K562 (cell line): ENCODE data around the gene ATP6V0A1. TPM values are rescaled to one million over a fixed set of nuclear protein-coding genes. Genes with fewer than 3 reads are reported as not detected.

Experiments used
- ATF2 ChIP-seq: sonication (generic); formaldehyde crosslinking; IDR thresholded peaks from 2 replicates; pipeline ENCODE4 v1.8.1; 2022; ENCODE audit warnings: missing genetic modification reagents
- BACH1 ChIP-seq: fragments of 200-800 bp; sonication (Bioruptor generic); IDR thresholded peaks from 2 replicates; pipeline ENCODE4 v1.6.1; 2016; ENCODE audit warnings: missing genetic modification characterization, missing compliant biosample characterization
- BCL6 ChIP-seq: fragments of 250-450 bp; sonication (Bioruptor Pico); IDR thresholded peaks from 2 replicates; pipeline ENCODE4 v1.4.0; 2020
- CXXC5 ChIP-seq: fragments of 250-450 bp; sonication (Bioruptor Pico); IDR thresholded peaks from 2 replicates; pipeline ENCODE4 v1.8.0; 2022; ENCODE audit warnings: inconsistent platforms, mild to moderate bottlenecking, moderate library complexity
- E2F5 ChIP-seq: sonication (generic); formaldehyde crosslinking; IDR thresholded peaks from 2 replicates; pipeline ENCODE4 v1.8.0; 2022; ENCODE audit warnings: mild to moderate bottlenecking, missing genetic modification reagents
- ELK3 ChIP-seq: fragments of 450-650 bp; formaldehyde crosslinking; IDR thresholded peaks from 2 replicates; pipeline ENCODE4 v1.4.0; 2020; ENCODE audit warnings: mild to moderate bottlenecking
- MECOM ChIP-seq: fragments of 250-450 bp; sonication (Bioruptor Pico); IDR thresholded peaks from 2 replicates; pipeline ENCODE4 v1.8.0; 2022; ENCODE audit warnings: inconsistent platforms
- MEF2D ChIP-seq: conservative IDR thresholded peaks from 2 replicates; pipeline ENCODE4 v1.6.1; 2016; ENCODE audit warnings: low read depth, missing genetic modification characterization, missing compliant biosample characterization
- MEIS2 ChIP-seq: fragments of 450-650 bp; IDR thresholded peaks from 2 replicates; pipeline ENCODE4 v1.6.1; 2014; ENCODE audit warnings: mild to moderate bottlenecking; ENCODE audit not compliant: partially characterized antibody
- MXI1 ChIP-seq: IDR thresholded peaks from 2 replicates; pipeline ENCODE4 v1.6.1; 2011; ENCODE audit warnings: low read depth, mild to moderate bottlenecking, improper control_type of control experiment, low read length
- MYNN ChIP-seq, 2 experiments: sonication (generic); formaldehyde crosslinking in 1 of 2; IDR thresholded peaks; 2 replicates each; pipeline versions ENCODE4 v1.5.0 to v1.6.1; 2016 to 2020; ENCODE audit warnings: antibody characterized with exemption in 1 of 2, missing genetic modification reagents in 1 of 2
- NFYB ChIP-seq: IDR thresholded peaks from 2 replicates; pipeline ENCODE4 v1.6.1; 2011; ENCODE audit warnings: mild to moderate bottlenecking, moderate library complexity; ENCODE audit not compliant: insufficient read length; ENCODE audit errors: extremely low read depth
- PCBP1 ChIP-seq: fragments of 200-400 bp; formaldehyde crosslinking; IDR thresholded peaks from 2 replicates; pipeline ENCODE4 v1.6.1; 2018; ENCODE audit warnings: mild to moderate bottlenecking, low read depth, low read length; ENCODE audit not compliant: poor library complexity, severe bottlenecking
- PHF20 ChIP-seq: fragments of 450-650 bp; IDR thresholded peaks from 2 replicates; pipeline ENCODE4 v1.6.1; 2018; ENCODE audit not compliant: partially characterized antibody
- POLR2G ChIP-seq: fragments of 200-400 bp; formaldehyde crosslinking; IDR thresholded peaks from 2 replicates; pipeline ENCODE4 v1.6.1; 2017; ENCODE audit warnings: low read depth, mild to moderate bottlenecking, antibody characterized with exemption, low read length, moderate library complexity
- RERE ChIP-seq: sonication (generic); formaldehyde crosslinking; IDR thresholded peaks from 2 replicates; pipeline ENCODE4 v1.8.0; 2023; ENCODE audit warnings: missing genetic modification reagents, mild to moderate bottlenecking, borderline replicate concordance
- SMARCC2 ChIP-seq: fragments of 450-650 bp; IDR thresholded peaks from 2 replicates; pipeline ENCODE4 v1.6.1; 2017; ENCODE audit warnings: antibody characterized with exemption, moderate library complexity, mild to moderate bottlenecking, low read depth
- THRAP3 ChIP-seq: fragments of 450-650 bp; IDR thresholded peaks from 2 replicates; pipeline ENCODE4 v1.6.1; 2016; ENCODE audit warnings: mild to moderate bottlenecking, inconsistent platforms, borderline replicate concordance
- ZBED1 ChIP-seq: IDR thresholded peaks from 2 replicates; pipeline ENCODE4 v1.6.1; 2014
- ZNF232 ChIP-seq: sonication (generic); formaldehyde crosslinking; IDR thresholded peaks from 2 replicates; pipeline ENCODE4 v1.8.0; 2022; ENCODE audit warnings: mild to moderate bottlenecking, missing genetic modification reagents
- ZSCAN29 ChIP-seq: fragments of 450-650 bp; IDR thresholded peaks from 2 replicates; pipeline ENCODE4 v1.6.1; 2017
- polyA plus RNA-seq, 8 experiments: library from polyadenylated mRNA; depleted of rRNA in 4 of 8; stranded (reverse) in 5 of 8; unstranded in 3 of 8; fragments of >200 nt; fragmentation: Nextera tagmentation in 2 of 8; fragmentation: Illumina TruSeq in 1 of 8; extraction: Ambion mirVana in 2 of 8; extraction: Trizol in 1 of 8; gene quantifications; 2 replicates each; pipeline versions ENCODE4 v1.2.1 to v1.2.3, GENCODE V29; 2011 to 2014; ENCODE audit warnings: inconsistent platforms in 1 of 8, missing spikeins in 1 of 8
- total RNA-seq, 7 experiments: library from RNA; depleted of rRNA in 6 of 7; stranded (reverse); fragments of >200 nt in 6 of 7; fragmentation: Illumina TruSeq in 2 of 7; extraction: Trizol in 2 of 7; gene quantifications; 2 replicates each; pipeline versions ENCODE4 v1.2.1 to v1.2.3, GENCODE V29; 2011 to 2021; ENCODE audit warnings: low replicate concordance in 1 of 7

The ATP6V0A1 gene
- total and polyA plus RNA-seq, 9 of the 15 experiments (the other 6 are each of a cell fraction or from before 2014, with no cell fraction given), result 11.8 to 158 (median 75.5) TPM

GRCh38 chr17:42566883-42567573, 108.3 kb downstream of the ATP6V0A1 start, which contains the start of gene MLX (continued):
- TF ChIP-seq RERE, result no peak
- peak; percentile 90 for TF ChIP-seq POLR2G
- TF ChIP-seq PCBP1, result peak; percentile 20
- no peak for TF ChIP-seq PHF20
- TF ChIP-seq ZSCAN29, result no peak
- TF ChIP-seq ZBED1, result 0 out of 2 replicates have a peak, but pooled peaks have one; percentile 37
- no peak for TF ChIP-seq ELK3 (CRISPR knock-in tag)
- no peak for TF ChIP-seq THRAP3
- TF ChIP-seq ATF2 (CRISPR knock-in tag), result no peak
- no peak for TF ChIP-seq MEF2D
- TF ChIP-seq ZNF232 (CRISPR knock-in tag), result no peak
- no peak for TF ChIP-seq MECOM (CRISPR knock-in tag)
- peak; percentile 74 for TF ChIP-seq CXXC5 (CRISPR knock-in tag)
- no peak for TF ChIP-seq BACH1 (tag)
- no peak for TF ChIP-seq SMARCC2
- peak; percentile 74 for TF ChIP-seq NFYB
- TF ChIP-seq MEIS2, result peak; percentile 90
- no peak for TF ChIP-seq BCL6 (CRISPR knock-in tag)
- no peak for TF ChIP-seq E2F5 (CRISPR knock-in tag)
- no peak; the same call in 1 of the 2 replicates for TF ChIP-seq MYNN (IDR thresholded peaks at IDR 0.05)
- no peak for TF ChIP-seq MYNN (CRISPR knock-in tag; IDR thresholded peaks at IDR 0.05)
- peak; percentile 89 for TF ChIP-seq MXI1
